Measurements from ENCODE around the gene GRIK3.
"Not testable (repeated sequence)": the region's sequence is repeated elsewhere in the genome, so short reads cannot be mapped to it uniquely, and the experiment has no call there.

The GRIK3 gene

GRCh38 chr1:36920371-36920770 lies 113.9 kb downstream of the GRIK3 start:
- Histone ChIP-seq H3K4me1 (ENCODE audit: control extremely low read depth in 1 of 4, control insufficient read depth in 4 of 4, insufficient read depth in 4 of 4, low read length in 3 of 4) (no peaks in the 10 kb centered on the region), H3K9me3 (ENCODE audit: control extremely low read depth in 1 of 5, control insufficient read depth in 4 of 5, insufficient read depth in 2 of 5, low read depth in 1 of 5, low read length in 4 of 5) (peaks cover 0 to 3% (median 0%) of the 10 kb centered on the region in 5 experiments), H3K27ac (ENCODE audit: insufficient read depth in 1 of 2, low read depth in 1 of 2, low read length in 2 of 2, poor library complexity in 1 of 2, severe bottlenecking in 2 of 2) (no peak overlapping the region), H3K36me3 (ENCODE audit: control insufficient read depth in 4 of 4, insufficient read depth in 4 of 4, low read length in 3 of 4) (no peaks in the 10 kb centered on the region), H3K27me3 (replicated peaks in 2 of 5; ENCODE audit: control insufficient read depth in 4 of 5, insufficient read depth in 5 of 5, low read length in 4 of 5) (peaks cover 0 to 21% (median 0%) of the 10 kb centered on the region in 5 experiments), H3K4me3 (ENCODE audit: control insufficient read depth in 1 of 7, extremely low read depth in 1 of 7, insufficient read depth in 4 of 7, low read depth in 2 of 7, low read length in 6 of 7) (no peak overlapping the region)
- ChIA-PET CTCF (no interaction called here), POLR2A (no interaction called here)
- 86% methylated on average over 2 of the region's 3 CpGs for WGBS (ENCODE audit: insufficient coverage)
- no peak for DNase-seq

DNA sequence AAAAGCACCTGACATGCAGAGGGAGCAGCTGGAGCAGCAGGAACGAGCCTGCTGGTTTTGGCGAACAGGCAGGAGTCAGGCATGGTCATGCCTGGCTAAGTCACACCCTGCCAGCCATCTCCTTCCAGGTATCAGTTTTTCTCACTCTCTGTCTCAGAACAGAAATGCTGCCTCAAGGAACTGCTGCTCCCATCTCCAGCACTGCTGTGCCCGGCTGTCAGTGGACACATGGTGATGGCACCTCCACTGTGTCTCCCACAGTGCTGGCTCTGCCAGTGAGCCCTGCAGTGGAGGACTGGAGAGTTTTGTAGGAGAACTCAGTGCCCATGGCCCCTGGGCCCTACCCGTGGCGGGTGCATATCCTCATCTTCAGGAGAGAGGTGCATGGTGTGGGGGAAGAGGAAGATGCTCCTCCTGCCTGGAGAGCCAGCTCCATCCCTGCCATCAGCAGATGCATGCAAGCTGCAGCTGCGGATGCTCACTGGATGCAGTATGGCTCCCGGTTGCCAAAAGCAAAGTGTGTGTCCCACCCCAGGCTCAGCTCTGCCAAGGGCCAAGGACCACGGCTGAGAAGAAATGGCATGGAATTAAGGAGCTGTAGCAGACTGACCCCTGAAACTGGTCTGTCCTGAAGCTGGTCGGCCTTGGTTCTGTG lies 114.7 kb downstream of the GRIK3 start:
- no peak for DNase-seq
- Histone ChIP-seq H3K4me1 (ENCODE audit: control extremely low read depth in 1 of 4, control insufficient read depth in 4 of 4, insufficient read depth in 4 of 4, low read length in 3 of 4) (no peaks in the 10 kb centered on the region), H3K36me3 (ENCODE audit: control insufficient read depth in 4 of 4, insufficient read depth in 4 of 4, low read length in 3 of 4) (no peaks in the 10 kb centered on the region), H3K9me3 (ENCODE audit: control extremely low read depth in 1 of 5, control insufficient read depth in 4 of 5, insufficient read depth in 2 of 5, low read depth in 1 of 5, low read length in 4 of 5) (peaks cover 0 to 5% (median 0%) of the 10 kb centered on the region in 5 experiments), H3K27ac (ENCODE audit: insufficient read depth in 1 of 2, low read depth in 1 of 2, low read length in 2 of 2, poor library complexity in 1 of 2, severe bottlenecking in 2 of 2) (no peak overlapping the region), H3K27me3 (replicated peaks in 2 of 5; ENCODE audit: control insufficient read depth in 4 of 5, insufficient read depth in 5 of 5, low read length in 4 of 5) (peaks cover 0 to 22% (median 2%) of the 10 kb centered on the region in 5 experiments), H3K4me3 (ENCODE audit: control insufficient read depth in 1 of 7, extremely low read depth in 1 of 7, insufficient read depth in 4 of 7, low read depth in 2 of 7, low read length in 6 of 7) (no peak overlapping the region)
- WGBS (ENCODE audit: insufficient coverage): 80% methylated on average over 9 of the region's 9 CpGs
- CTCF ChIA-PET: no interaction called here
- POLR2A ChIA-PET: no interaction called here

GRCh38 chr1:36918604-36919003 lies 115.7 kb downstream of the GRIK3 start:
- Histone ChIP-seq H3K27me3 (replicated peaks in 2 of 5; ENCODE audit: control insufficient read depth in 4 of 5, insufficient read depth in 5 of 5, low read length in 4 of 5) (peaks cover 0 to 20% (median 4%) of the 10 kb centered on the region in 5 experiments), H3K4me3 (ENCODE audit: control insufficient read depth in 1 of 7, extremely low read depth in 1 of 7, insufficient read depth in 4 of 7, low read depth in 2 of 7, low read length in 6 of 7) (no peak overlapping the region), H3K27ac (ENCODE audit: insufficient read depth in 1 of 2, low read depth in 1 of 2, low read length in 2 of 2, poor library complexity in 1 of 2, severe bottlenecking in 2 of 2) (no peak overlapping the region), H3K9me3 (ENCODE audit: control extremely low read depth in 1 of 5, control insufficient read depth in 4 of 5, insufficient read depth in 2 of 5, low read depth in 1 of 5, low read length in 4 of 5) (peaks cover 0 to 5% (median 0%) of the 10 kb centered on the region in 5 experiments), H3K36me3 (ENCODE audit: control insufficient read depth in 4 of 4, insufficient read depth in 4 of 4, low read length in 3 of 4) (no peaks in the 10 kb centered on the region), H3K4me1 (ENCODE audit: control extremely low read depth in 1 of 4, control insufficient read depth in 4 of 4, insufficient read depth in 4 of 4, low read length in 3 of 4) (no peaks in the 10 kb centered on the region)
- ChIA-PET POLR2A (no interaction called here), CTCF (no interaction called here)
- 98% methylated on average over 4 of the region's 4 CpGs for WGBS (ENCODE audit: insufficient coverage)
- no peak for DNase-seq

DNA sequence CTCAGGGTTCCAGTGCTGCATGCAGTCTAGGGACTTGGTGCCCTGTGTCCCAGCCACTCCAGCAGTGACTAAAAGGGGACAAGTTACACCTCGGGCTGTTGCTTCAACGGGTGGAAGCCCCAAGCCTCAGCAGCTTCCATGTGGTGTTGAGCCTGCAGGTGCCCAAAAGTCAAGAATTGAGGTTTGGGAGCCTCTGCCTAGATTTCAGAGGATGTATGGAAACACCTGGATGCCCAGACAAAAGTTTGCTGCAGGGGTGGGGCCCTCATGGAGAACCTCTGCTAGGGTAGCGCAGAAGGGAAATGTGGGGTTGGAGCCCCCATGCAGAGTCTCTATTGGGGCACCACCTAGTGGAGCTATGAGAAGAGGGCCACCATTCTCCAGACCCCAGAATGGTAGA lies 117.8 kb downstream of the GRIK3 start:
- 100% methylated on average over 2 of the region's 3 CpGs for WGBS (ENCODE audit: insufficient coverage)
- H3K36me3 ChIP-seq (ENCODE audit: control insufficient read depth in 4 of 4, insufficient read depth in 4 of 4, low read length in 3 of 4); H3K27me3 ChIP-seq (replicated peaks in 2 of 5; ENCODE audit: control insufficient read depth in 4 of 5, insufficient read depth in 5 of 5, low read length in 4 of 5); CTCF ChIA-PET; H3K4me1 ChIP-seq (ENCODE audit: control extremely low read depth in 1 of 4, control insufficient read depth in 4 of 4, insufficient read depth in 4 of 4, low read length in 3 of 4); DNase-seq; H3K4me3 ChIP-seq (ENCODE audit: control insufficient read depth in 1 of 7, extremely low read depth in 1 of 7, insufficient read depth in 4 of 7, low read depth in 2 of 7, low read length in 6 of 7); POLR2A ChIA-PET; H3K9me3 ChIP-seq (ENCODE audit: control extremely low read depth in 1 of 5, control insufficient read depth in 4 of 5, insufficient read depth in 2 of 5, low read depth in 1 of 5, low read length in 4 of 5); H3K27ac ChIP-seq (ENCODE audit: insufficient read depth in 1 of 2, low read depth in 1 of 2, low read length in 2 of 2, poor library complexity in 1 of 2, severe bottlenecking in 2 of 2): not testable (repeated sequence)

DNA sequence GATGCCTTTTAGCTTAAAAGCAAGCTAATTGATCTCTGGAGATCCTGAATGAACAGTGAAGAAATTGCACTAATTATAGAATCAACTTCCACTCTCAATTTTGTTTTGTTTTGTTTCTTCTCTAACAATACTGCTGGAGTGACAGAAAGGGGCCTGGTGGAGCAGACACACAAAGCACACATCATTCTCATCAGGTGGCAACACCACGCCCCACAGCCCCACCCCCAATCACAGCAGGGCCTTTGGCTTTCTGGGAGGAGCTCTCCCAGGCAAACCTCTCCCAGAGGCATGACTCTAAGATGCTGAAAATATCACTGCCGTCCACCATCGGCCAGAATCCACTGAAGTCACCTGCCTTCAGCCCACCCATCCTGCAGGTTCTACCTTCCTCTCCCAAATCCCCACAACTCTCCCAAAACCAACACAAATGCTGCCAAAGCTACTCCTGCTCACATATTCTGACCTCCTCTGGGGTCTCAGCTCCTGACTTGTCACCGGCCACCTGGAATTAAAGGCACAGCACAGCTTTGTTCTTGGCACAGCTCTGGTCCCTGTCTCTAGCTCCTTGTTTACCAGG lies 120.7 kb downstream of the GRIK3 start:
- DNase-seq: no peak
- ChIA-PET POLR2A (no interaction called here), CTCF (no interaction called here)
- Histone ChIP-seq H3K27me3 (replicated peaks in 2 of 5; ENCODE audit: control insufficient read depth in 4 of 5, insufficient read depth in 5 of 5, low read length in 4 of 5) (peaks cover 0 to 7% (median 4%) of the 10 kb centered on the region in 5 experiments), H3K27ac (ENCODE audit: insufficient read depth in 1 of 2, low read depth in 1 of 2, low read length in 2 of 2, poor library complexity in 1 of 2, severe bottlenecking in 2 of 2) (no peak overlapping the region), H3K4me1 (ENCODE audit: control extremely low read depth in 1 of 4, control insufficient read depth in 4 of 4, insufficient read depth in 4 of 4, low read length in 3 of 4) (no peaks in the 10 kb centered on the region), H3K4me3 (ENCODE audit: control insufficient read depth in 1 of 7, extremely low read depth in 1 of 7, insufficient read depth in 4 of 7, low read depth in 2 of 7, low read length in 6 of 7) (no peak overlapping the region), H3K36me3 (ENCODE audit: control insufficient read depth in 4 of 4, insufficient read depth in 4 of 4, low read length in 3 of 4) (no peaks in the 10 kb centered on the region), H3K9me3 (ENCODE audit: control extremely low read depth in 1 of 5, control insufficient read depth in 4 of 5, insufficient read depth in 2 of 5, low read depth in 1 of 5, low read length in 4 of 5) (peaks cover 0 to 5% (median 0%) of the 10 kb centered on the region in 5 experiments)
- 27% methylated on average over 4 of the region's 4 CpGs for WGBS (ENCODE audit: insufficient coverage)

- 87% methylated on average over 5 of the region's 5 CpGs for WGBS (ENCODE audit: insufficient coverage)
Measured at GRCh38 chr1:36913016-36913415, 121.3 kb downstream of the GRIK3 start.

DNA sequence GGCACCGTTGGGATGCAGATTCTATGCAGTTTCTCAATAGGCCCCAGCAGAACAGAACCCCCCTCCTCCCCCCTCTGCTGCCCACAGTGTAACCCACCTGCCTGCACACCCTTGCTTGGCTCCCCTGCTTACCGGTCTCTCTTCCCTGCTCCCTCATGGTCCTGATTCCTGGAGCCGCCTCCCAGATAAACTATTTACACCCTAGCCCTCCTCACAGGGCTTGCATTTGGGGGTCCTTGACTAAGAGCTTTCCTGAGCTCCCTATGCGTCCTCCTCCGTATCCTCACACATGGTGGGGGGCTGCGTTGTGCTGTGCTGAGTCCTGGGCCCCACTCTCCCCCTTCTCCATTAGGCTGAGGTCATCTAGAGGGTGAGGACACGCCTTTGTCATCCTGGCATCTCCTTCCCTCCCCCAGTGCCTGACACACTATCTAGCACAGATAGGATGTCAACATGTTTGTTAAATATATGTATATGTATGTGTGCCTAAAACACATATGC lies 121.9 kb downstream of the GRIK3 start:
- WGBS (ENCODE audit: insufficient coverage): 89% methylated on average over 5 of the region's 7 CpGs
- Histone ChIP-seq H3K9me3 (ENCODE audit: control extremely low read depth in 1 of 5, control insufficient read depth in 4 of 5, insufficient read depth in 2 of 5, low read depth in 1 of 5, low read length in 4 of 5) (peaks cover 0 to 5% (median 0%) of the 10 kb centered on the region in 5 experiments), H3K4me1 (ENCODE audit: control extremely low read depth in 1 of 4, control insufficient read depth in 4 of 4, insufficient read depth in 4 of 4, low read length in 3 of 4) (no peaks in the 10 kb centered on the region), H3K36me3 (ENCODE audit: control insufficient read depth in 4 of 4, insufficient read depth in 4 of 4, low read length in 3 of 4) (no peaks in the 10 kb centered on the region), H3K27me3 (replicated peaks in 2 of 5; ENCODE audit: control insufficient read depth in 4 of 5, insufficient read depth in 5 of 5, low read length in 4 of 5) (peaks cover 0 to 10% (median 3%) of the 10 kb centered on the region in 5 experiments), H3K27ac (ENCODE audit: insufficient read depth in 1 of 2, low read depth in 1 of 2, low read length in 2 of 2, poor library complexity in 1 of 2, severe bottlenecking in 2 of 2) (no peak overlapping the region), H3K4me3 (ENCODE audit: control insufficient read depth in 1 of 7, extremely low read depth in 1 of 7, insufficient read depth in 4 of 7, low read depth in 2 of 7, low read length in 6 of 7) (no peak overlapping the region)
- ChIA-PET POLR2A (no interaction called here), CTCF (no interaction called here)
- DNase-seq: no peak

More at GRCh38 chr1:36913016-36913415, 121.3 kb downstream of the GRIK3 start:
- ChIA-PET CTCF (no interaction called here), POLR2A (no interaction called here)
- Histone ChIP-seq H3K36me3 (ENCODE audit: control insufficient read depth in 4 of 4, insufficient read depth in 4 of 4, low read length in 3 of 4) (no peaks in the 10 kb centered on the region), H3K9me3 (ENCODE audit: control extremely low read depth in 1 of 5, control insufficient read depth in 4 of 5, insufficient read depth in 2 of 5, low read depth in 1 of 5, low read length in 4 of 5) (peaks cover 0 to 5% (median 0%) of the 10 kb centered on the region in 5 experiments), H3K27ac (ENCODE audit: insufficient read depth in 1 of 2, low read depth in 1 of 2, low read length in 2 of 2, poor library complexity in 1 of 2, severe bottlenecking in 2 of 2) (no peak overlapping the region), H3K4me3 (ENCODE audit: control insufficient read depth in 1 of 7, extremely low read depth in 1 of 7, insufficient read depth in 4 of 7, low read depth in 2 of 7, low read length in 6 of 7) (no peak overlapping the region), H3K4me1 (ENCODE audit: control extremely low read depth in 1 of 4, control insufficient read depth in 4 of 4, insufficient read depth in 4 of 4, low read length in 3 of 4) (no peaks in the 10 kb centered on the region), H3K27me3 (replicated peaks in 2 of 5; ENCODE audit: control insufficient read depth in 4 of 5, insufficient read depth in 5 of 5, low read length in 4 of 5) (peaks cover 0 to 7% (median 4%) of the 10 kb centered on the region in 5 experiments)
- no peak for DNase-seq

Data from common myeloid progenitor, CD34-positive (primary cell).